NT2/D1 (cell line): ENCODE data around the gene ATP1A1.

Experiments used
- SUZ12 ChIP-seq: IDR thresholded peaks from 2 replicates; pipeline ENCODE4 v1.6.1; 2011; ENCODE audit not compliant: insufficient read length, insufficient read depth; ENCODE audit errors: extremely low read depth
- YY1 ChIP-seq: IDR thresholded peaks from 2 replicates; pipeline ENCODE4 v1.6.1; 2011; ENCODE audit not compliant: insufficient read length, insufficient read depth
- ZNF274 ChIP-seq: IDR thresholded peaks from 2 replicates; pipeline ENCODE4 v1.6.1; 2011; ENCODE audit warnings: mild to moderate bottlenecking, low read depth, low read length

GRCh38 chr1:116346943-116347673, 25.9 kb upstream of the ATP1A1 start:
- TF ChIP-seq SUZ12 (no peak), YY1 (no peak), ZNF274 (no peak)
